GM23338 (cell line): ENCODE results near the gene KCNK3. TPM values are rescaled to one million over a fixed set of nuclear protein-coding genes. Genes with fewer than 3 reads are reported as not detected.

Source experiments
- ATAC-seq: fragments of 200-7000 bp; cut with Tn5 transposase; 3 replicates; pipeline ENCODE4 v1.9.1; 2020
- DNase-seq: peaks from one replicate; pipeline ENCODE4 v3.0.0-alpha.2; 2015; ENCODE audit warnings: low spot score
- H2AFZ ChIP-seq: fragments of 200-600 bp; sonication (generic); 2 replicates; pipeline ENCODE4 v1.8.0; 2016; ENCODE audit warnings: antibody characterized with exemption, mild to moderate bottlenecking, moderate library complexity
- H3F3A ChIP-seq: fragments of 200-600 bp; sonication (generic); replicated peaks from 2 replicates; pipeline ENCODE4 v1.8.0; 2017; ENCODE audit warnings: antibody characterized with exemption, mixed run types, low read depth
- H3K27ac ChIP-seq: fragments of 200-600 bp; sonication (generic); 2 replicates; pipeline ENCODE4 v1.6.1; 2016; ENCODE audit warnings: low read depth
- H3K27me3 ChIP-seq: fragments of 200-600 bp; sonication (generic); 2 replicates; pipeline ENCODE4 v1.8.0; 2016; ENCODE audit warnings: mild to moderate bottlenecking, mixed run types, moderate library complexity; ENCODE audit not compliant: insufficient read depth
- H3K36me3 ChIP-seq: fragments of 200-600 bp; sonication (generic); 2 replicates; pipeline ENCODE4 v1.8.0; 2016; ENCODE audit warnings: mild to moderate bottlenecking; ENCODE audit not compliant: insufficient read depth
- H3K4me1 ChIP-seq: fragments of 200-600 bp; sonication (generic); 2 replicates; pipeline ENCODE4 v1.8.0; 2016; ENCODE audit warnings: mild to moderate bottlenecking, moderate library complexity; ENCODE audit not compliant: insufficient read depth
- H3K4me2 ChIP-seq: fragments of 200-600 bp; sonication (generic); 2 replicates; pipeline ENCODE4 v1.7.1; 2017; ENCODE audit warnings: mixed run types
- H3K4me3 ChIP-seq: fragments of 200-600 bp; sonication (generic); 2 replicates; pipeline ENCODE4 v1.6.1; 2016; ENCODE audit warnings: mixed run types
- H3K79me2 ChIP-seq: fragments of 200-600 bp; sonication (generic); replicated peaks from 2 replicates; pipeline ENCODE4 v1.8.0; 2017; ENCODE audit warnings: mild to moderate bottlenecking; ENCODE audit not compliant: insufficient read depth
- H3K9me2 ChIP-seq: fragments of 200-600 bp; sonication (generic); 2 replicates; pipeline ENCODE4 v1.8.0; 2017; ENCODE audit not compliant: insufficient read depth
- H4K20me1 ChIP-seq: fragments of 200-600 bp; sonication (generic); replicated peaks from 2 replicates; pipeline ENCODE4 v1.8.0; 2017; ENCODE audit warnings: mild to moderate bottlenecking; ENCODE audit not compliant: insufficient read depth
- H3K27ac Mint-ChIP-seq: 2 replicates; pipeline ENCODE4 v1.8.0; 2020; ENCODE audit warnings: inconsistent platforms, mild to moderate bottlenecking, moderate library complexity, mixed read lengths
- H3K27me3 Mint-ChIP-seq: 3 replicates; pipeline ENCODE4 v1.8.0; 2022; ENCODE audit warnings: low read depth, mild to moderate bottlenecking, moderate library complexity, mixed read lengths, inconsistent platforms; ENCODE audit not compliant: insufficient read depth, poor library complexity
- H3K36me3 Mint-ChIP-seq: 3 replicates; pipeline ENCODE4 v1.8.0; 2021; ENCODE audit warnings: low read depth, mild to moderate bottlenecking, inconsistent platforms, moderate library complexity, mixed read lengths
- H3K4me1 Mint-ChIP-seq: 3 replicates; pipeline ENCODE4 v1.8.0; 2020; ENCODE audit warnings: mild to moderate bottlenecking, inconsistent platforms, mixed read lengths
- H3K4me3 Mint-ChIP-seq: 3 replicates; pipeline ENCODE4 v1.8.0; 2021; ENCODE audit warnings: moderate library complexity, mild to moderate bottlenecking, inconsistent platforms, mixed read lengths
- H3K9me3 Mint-ChIP-seq: 3 replicates; pipeline ENCODE4 v1.8.0; 2020; ENCODE audit warnings: moderate library complexity, mild to moderate bottlenecking, inconsistent platforms, mixed read lengths
- CTCF ChIP-seq, 2 experiments: fragments of 200-600 bp in 1 of 2; sonication (generic) in 1 of 2; conservative IDR thresholded peaks; 2 replicates each; pipeline versions ENCODE4 v1.5.1 to v1.6.1; 2016 to 2017; ENCODE audit warnings: antibody characterized with exemption in 2 of 2, low read depth in 2 of 2, mild to moderate bottlenecking in 2 of 2, moderate library complexity in 1 of 2
- ETS1 ChIP-seq: IDR thresholded peaks from 2 replicates; pipeline ENCODE4 v1.6.1; 2016; ENCODE audit warnings: antibody characterized with exemption
- NANOG ChIP-seq: IDR thresholded peaks from 2 replicates; pipeline ENCODE4 v1.6.1; 2016; ENCODE audit warnings: antibody characterized with exemption, borderline replicate concordance
- POLR2AphosphoS5 ChIP-seq: IDR thresholded peaks from 2 replicates; pipeline ENCODE4 v1.6.1; 2016; ENCODE audit warnings: antibody characterized with exemption, low read depth
- REST ChIP-seq: IDR thresholded peaks from one replicate; pipeline ENCODE4 v1.6.1; 2018; ENCODE audit warnings: antibody characterized with exemption; ENCODE audit not compliant: unreplicated experiment
- STAT1 ChIP-seq: IDR thresholded peaks from one replicate; pipeline ENCODE4 v1.6.1; 2016; ENCODE audit warnings: antibody characterized with exemption; ENCODE audit not compliant: unreplicated experiment
- ZNF114 ChIP-seq: fragments of 250-450 bp; sonication (Bioruptor Pico); IDR thresholded peaks from 2 replicates; pipeline ENCODE4 v1.5.0; 2020; ENCODE audit warnings: mild to moderate bottlenecking, moderate library complexity
- ZNF462 ChIP-seq: fragments of 250-450 bp; sonication (Bioruptor Pico); IDR thresholded peaks from 2 replicates; pipeline ENCODE4 v1.5.0; 2020; ENCODE audit warnings: mild to moderate bottlenecking, moderate library complexity
- polyA plus RNA-seq: library from polyadenylated mRNA; unstranded; fragments of >200 nt; fragmentation: Nextera tagmentation; extraction: Ambion mirVana; gene quantifications from 2 replicates; pipeline ENCODE4 v1.2.1, GENCODE V29; 2016
- total RNA-seq: library from RNA; depleted of rRNA; stranded (reverse); fragments of >200 nt; shearing (Covaris generic); gene quantifications from 2 replicates; pipeline ENCODE4 v1.2.3, GENCODE V29; 2014

KCNK3 gene
- total and polyA plus RNA-seq, 2 experiments from 2014 or later: not detected

- Histone ChIP-seq H3F3A (no peaks in the 10 kb centered on the region), H3K36me3 (no peaks in the 10 kb centered on the region), H3K27ac (no peak overlapping the region), H4K20me1 (no peaks in the 10 kb centered on the region), H3K27me3 (no peaks in the 10 kb centered on the region), H3K4me1 (peaks cover 7% of the 10 kb centered on the region; the same call in 1 of the 2 replicates), H3K9me2 (no peaks in the 10 kb centered on the region), H3K4me2 (no peak overlapping the region), H2AFZ (no peak overlapping the region), H3K4me3 (no peak overlapping the region), H3K79me2 (no peaks in the 10 kb centered on the region)
- no peak overlapping the region for H3K27ac Mint-ChIP-seq
- peaks cover 9% of the 10 kb centered on the region for H3K27me3 Mint-ChIP-seq
- H3K9me3 Mint-ChIP-seq: no peaks in the 10 kb centered on the region
- no peak for DNase-seq
- H3K4me3 Mint-ChIP-seq: no peak overlapping the region
- no peak for TF ChIP-seq POLR2AphosphoS5
- no peak for TF ChIP-seq CTCF (conservative IDR thresholded peaks at IDR 0.05; ENCODE audit: low read depth in 2 of 2)
- no peak for TF ChIP-seq STAT1
- no peak for TF ChIP-seq ETS1
- no peak for TF ChIP-seq NANOG
- no peak for TF ChIP-seq ZNF114 (CRISPR knock-in tag)
- ATAC-seq: no peak
- H3K4me1 Mint-ChIP-seq: peaks cover 30% of the 10 kb centered on the region
- H3K36me3 Mint-ChIP-seq: no peaks in the 10 kb centered on the region
Observed at GRCh38 chr2:26644188-26644835, 48.2 kb upstream of the KCNK3 start.

GRCh38 chr2:26645762-26646161 lies 46.8 kb upstream of the KCNK3 start:
- peaks cover 10% of the 10 kb centered on the region for H3K27me3 Mint-ChIP-seq
- H3K4me3 ChIP-seq: no peak overlapping the region
- H3K9me3 Mint-ChIP-seq: no peaks in the 10 kb centered on the region
- TF ChIP-seq STAT1 (no peak), REST (no peak), NANOG (no peak), ZNF114 (CRISPR knock-in tag) (no peak), ZNF462 (CRISPR knock-in tag) (no peak)

More at GRCh38 chr2:26645762-26646161, 46.8 kb upstream of the KCNK3 start:
- no peaks in the 10 kb centered on the region for H3K9me2 ChIP-seq
- H3F3A ChIP-seq: no peaks in the 10 kb centered on the region
- H3K79me2 ChIP-seq: no peaks in the 10 kb centered on the region
- no peaks in the 10 kb centered on the region for H3K36me3 Mint-ChIP-seq
- no peak overlapping the region for H2AFZ ChIP-seq
- no peak overlapping the region for H3K27ac ChIP-seq
- H3K27ac Mint-ChIP-seq: no peak overlapping the region
- no peak overlapping the region for H3K4me3 Mint-ChIP-seq
- peaks cover 18% of the 10 kb centered on the region for H3K4me1 Mint-ChIP-seq
- DNase-seq (no peak), ATAC-seq (no peak)
- H3K4me1 ChIP-seq: no peaks in the 10 kb centered on the region; the same call in 1 of the 2 replicates
- H4K20me1 ChIP-seq: no peaks in the 10 kb centered on the region
- H3K4me2 ChIP-seq: no peak overlapping the region
- H3K36me3 ChIP-seq: no peaks in the 10 kb centered on the region
- no peaks in the 10 kb centered on the region for H3K27me3 ChIP-seq
